Activated CD8-positive, alpha-beta T cell treated with anti-CD3 and anti-CD28 coated beads, Interleukin-2, amount 10 ng/mL, durations not matched to agents 7 days and 5 days (primary cell): ENCODE measurements around the gene AP1S1. TPM values are rescaled to one million over a fixed set of nuclear protein-coding genes. Genes with fewer than 3 reads are reported as not detected.

Experiments
- ATAC-seq: fragments of 150-1000 bp; cut with Tn5 transposase; one replicate; pipeline ENCODE4 v1.10.0; 2021; ENCODE audit warnings: moderate library complexity
- CTCF ChIA-PET: fragments of 350-600 bp; sonication (Branson Sonifier 250); formaldehyde crosslinking; loops from one replicate; lab custom pipeline; 2021; ENCODE audit warnings: antibody characterized with exemption; lab: Charles Lee
- POLR2A ChIA-PET: fragments of 350-600 bp; sonication (Branson Sonifier 250); formaldehyde crosslinking; loops from one replicate; lab custom pipeline; 2021; ENCODE audit warnings: antibody characterized with exemption; lab: Charles Lee
- DNase-seq: peaks from one replicate; pipeline ENCODE4 v3.0.0-alpha.2; 2020
- H3K27ac Mint-ChIP-seq: one replicate; pipeline ENCODE4 v1.8.0; 2021; ENCODE audit warnings: mild to moderate bottlenecking, mixed read lengths
- H3K27me3 Mint-ChIP-seq: one replicate; pipeline ENCODE4 v1.8.0; 2021; ENCODE audit warnings: low read depth, mixed read lengths
- H3K36me3 Mint-ChIP-seq: one replicate; pipeline ENCODE4 v1.8.0; 2021; ENCODE audit warnings: low read depth, mixed read lengths
- H3K4me1 Mint-ChIP-seq: one replicate; pipeline ENCODE4 v1.8.0; 2021; ENCODE audit warnings: low read depth, mixed read lengths
- H3K4me3 Mint-ChIP-seq: one replicate; pipeline ENCODE4 v1.8.0; 2021; ENCODE audit warnings: mild to moderate bottlenecking, mixed read lengths
- H3K9me3 Mint-ChIP-seq: one replicate; pipeline ENCODE4 v1.8.0; 2022; ENCODE audit warnings: mixed read lengths; ENCODE audit not compliant: insufficient read depth
- total RNA-seq, 2 experiments: library from RNA; stranded (reverse); gene quantifications; one replicate each; pipeline ENCODE4 v1.2.3, GENCODE V29; 2021

Gene AP1S1
- total RNA-seq, 2 experiments from 2014 or later: 46.2 to 48.9 TPM

DNA sequence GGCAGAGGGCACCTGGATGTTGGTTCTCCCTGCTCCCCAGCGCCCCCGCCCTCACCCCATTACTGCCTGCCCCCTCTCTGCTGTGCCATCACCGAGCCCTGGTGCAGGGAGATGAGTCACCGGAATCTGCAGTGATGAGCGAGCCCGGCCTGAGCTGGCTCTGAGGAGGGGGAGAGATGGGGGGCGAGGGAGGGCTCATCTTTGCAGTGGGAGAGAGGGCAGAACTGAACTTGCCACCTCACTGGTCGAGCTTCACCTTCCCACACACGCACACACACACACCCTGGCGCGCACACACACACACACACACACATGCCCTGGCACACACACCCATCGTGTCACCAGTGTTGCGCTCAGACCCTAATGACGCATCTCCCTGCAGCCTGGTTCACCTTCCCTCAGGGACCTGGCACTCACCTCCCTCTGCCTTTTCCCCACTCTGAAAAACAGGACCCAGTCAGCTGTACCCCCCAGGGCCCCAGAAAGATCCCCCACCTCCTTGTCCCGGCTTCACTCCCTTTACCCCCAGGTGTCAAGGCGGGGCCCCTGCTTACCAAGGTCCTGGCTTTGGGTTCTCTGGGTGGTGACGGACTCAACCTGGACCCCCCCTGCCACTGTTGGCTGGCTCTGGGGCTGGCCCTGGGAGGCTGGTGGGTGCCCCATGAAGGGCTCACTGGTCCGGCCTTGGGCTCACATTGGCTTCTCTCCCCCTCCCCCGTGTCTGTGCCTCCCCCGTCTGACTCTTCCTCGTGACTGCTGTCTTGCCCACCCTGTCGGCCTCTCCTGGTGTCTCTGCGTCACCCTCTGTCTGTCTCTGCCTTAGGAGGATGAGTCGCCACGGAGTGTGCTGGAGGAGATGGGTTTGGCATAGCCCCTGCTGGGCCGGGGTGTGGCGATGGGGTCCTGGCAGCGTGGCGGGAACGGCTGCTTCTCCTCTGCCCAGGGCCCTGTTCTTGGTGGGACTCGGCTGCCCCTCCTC is 5.7 kb downstream of the AP1S1 start:
- DNase-seq (no peak), ATAC-seq (no peak)
- peaks cover 5% of the 10 kb centered on the region for H3K27me3 Mint-ChIP-seq
- peaks cover 21% of the 10 kb centered on the region for H3K4me1 Mint-ChIP-seq
- peaks cover 27% of the 10 kb centered on the region for H3K36me3 Mint-ChIP-seq
- POLR2A ChIA-PET: no interaction called here
- H3K27ac Mint-ChIP-seq: no peak overlapping the region
- no peaks in the 10 kb centered on the region for H3K9me3 Mint-ChIP-seq
- CTCF ChIA-PET: interaction anchor here (3.5 to 5.1 kb wide), 2 partner anchors 16 kb away, joined by 16 to 72 read pairs; no protein-coding TSS in a partner anchor
- H3K4me3 Mint-ChIP-seq: no peak overlapping the region

DNA sequence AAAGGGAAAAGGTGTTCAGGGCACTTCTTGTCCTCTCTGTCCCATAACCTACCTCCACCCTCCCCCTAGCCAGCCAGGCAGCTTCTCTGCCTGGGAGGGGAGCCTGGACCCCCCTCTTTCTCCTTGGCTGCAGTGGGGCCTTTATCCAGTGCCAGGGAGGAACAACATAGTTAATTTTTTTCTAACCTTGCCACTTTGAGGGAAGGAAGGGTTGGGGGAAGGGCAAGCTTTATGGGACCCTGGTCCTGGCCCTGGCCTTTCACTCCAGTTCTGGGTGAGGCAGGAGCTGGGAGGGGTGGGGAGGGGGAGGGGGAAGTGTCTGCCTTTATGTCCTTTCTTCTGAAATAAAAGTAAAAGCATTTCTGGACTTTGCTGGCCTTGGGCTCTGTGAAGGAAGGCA is 6.6 kb downstream of the AP1S1 start:
- DNase-seq: no peak
- ATAC-seq: no peak
- POLR2A ChIA-PET: no interaction called here
- no peaks in the 10 kb centered on the region for H3K9me3 Mint-ChIP-seq
- H3K27ac Mint-ChIP-seq: no peak overlapping the region
- peaks cover 22% of the 10 kb centered on the region for H3K4me1 Mint-ChIP-seq
- CTCF ChIA-PET: interaction anchor here (3.5 kb wide), 1 partner anchor 17 kb away, joined by 16 read pairs; no protein-coding TSS in a partner anchor
- H3K36me3 Mint-ChIP-seq: peaks cover 27% of the 10 kb centered on the region
- no peak overlapping the region for H3K4me3 Mint-ChIP-seq
- H3K27me3 Mint-ChIP-seq: peaks cover 15% of the 10 kb centered on the region

DNA sequence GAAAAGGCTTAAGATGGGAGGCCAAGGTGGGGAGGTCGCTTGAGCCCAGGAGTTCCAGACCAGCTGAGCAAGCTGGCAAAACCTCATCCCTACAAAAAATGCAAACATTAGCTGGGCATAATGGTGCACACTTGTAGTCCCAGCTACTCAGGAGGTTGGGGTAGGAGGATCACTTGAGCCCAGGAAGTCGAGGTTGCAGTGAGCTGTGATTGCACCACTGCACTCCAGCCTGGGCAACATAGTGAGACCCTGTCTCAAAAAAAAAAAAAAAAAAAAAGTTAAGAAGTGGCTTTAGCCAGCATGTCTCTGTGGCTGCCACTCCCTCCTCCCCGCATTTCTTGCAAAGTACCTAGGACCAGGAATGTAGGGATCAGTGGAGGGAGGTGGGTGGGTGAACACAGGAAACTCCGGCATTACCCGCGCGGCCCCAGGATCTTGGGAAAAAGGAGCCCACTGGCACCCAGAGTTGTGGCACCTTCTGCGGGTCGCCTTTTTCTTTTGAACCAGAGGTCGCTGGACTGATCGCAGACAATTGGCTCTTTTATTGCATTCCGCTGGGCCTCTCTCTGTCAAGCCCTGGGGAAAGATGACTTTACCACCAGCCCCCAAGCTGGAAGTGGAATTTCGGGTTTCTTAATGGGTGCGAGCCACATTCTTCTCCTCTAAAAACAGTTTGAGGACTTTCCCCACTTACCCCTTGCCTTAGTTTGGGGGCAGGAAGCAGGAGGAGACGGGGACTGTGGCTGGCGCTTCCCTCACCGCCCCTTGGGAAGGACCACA is 7.6 kb downstream of the AP1S1 start:
- no peaks in the 10 kb centered on the region for H3K9me3 Mint-ChIP-seq
- no peak for ATAC-seq

GRCh38 chr7:101162551-101163278 is 8.4 kb downstream of the AP1S1 start:
- peak; percentile 25 for ATAC-seq
- H3K4me1 Mint-ChIP-seq: peaks cover 28% of the 10 kb centered on the region
- DNase-seq: no peak
- H3K4me3 Mint-ChIP-seq: peak overlapping the region; percentile 59
- CTCF ChIA-PET: interaction anchor here (0.5 to 3.5 kb wide), 5 partner anchors 19 to 169 kb away, joined by 3 to 16 read pairs (median 3); no protein-coding TSS in a partner anchor
- POLR2A ChIA-PET: interaction anchor here (0.8 kb wide), 1 partner anchor 274 kb away, joined by 3 read pairs; no protein-coding TSS in a partner anchor
- no peaks in the 10 kb centered on the region for H3K9me3 Mint-ChIP-seq
- peaks cover 17% of the 10 kb centered on the region for H3K36me3 Mint-ChIP-seq
- peaks cover 31% of the 10 kb centered on the region for H3K27me3 Mint-ChIP-seq
- H3K27ac Mint-ChIP-seq: no peak overlapping the region

More for the DNA sequence above, 7.6 kb downstream of the AP1S1 start:
- peak overlapping the region; percentile 59 for H3K4me3 Mint-ChIP-seq
- H3K27me3 Mint-ChIP-seq: peaks cover 23% of the 10 kb centered on the region
- ChIA-PET CTCF (interaction anchor here (0.9 to 3.5 kb wide), 2 partner anchors 18 to 54 kb away, joined by 3 to 16 read pairs; no protein-coding TSS in a partner anchor), POLR2A (no interaction called here)
- peaks cover 26% of the 10 kb centered on the region for H3K4me1 Mint-ChIP-seq
- peaks cover 24% of the 10 kb centered on the region for H3K36me3 Mint-ChIP-seq
- no peak overlapping the region for H3K27ac Mint-ChIP-seq
- no peak for DNase-seq

DNA sequence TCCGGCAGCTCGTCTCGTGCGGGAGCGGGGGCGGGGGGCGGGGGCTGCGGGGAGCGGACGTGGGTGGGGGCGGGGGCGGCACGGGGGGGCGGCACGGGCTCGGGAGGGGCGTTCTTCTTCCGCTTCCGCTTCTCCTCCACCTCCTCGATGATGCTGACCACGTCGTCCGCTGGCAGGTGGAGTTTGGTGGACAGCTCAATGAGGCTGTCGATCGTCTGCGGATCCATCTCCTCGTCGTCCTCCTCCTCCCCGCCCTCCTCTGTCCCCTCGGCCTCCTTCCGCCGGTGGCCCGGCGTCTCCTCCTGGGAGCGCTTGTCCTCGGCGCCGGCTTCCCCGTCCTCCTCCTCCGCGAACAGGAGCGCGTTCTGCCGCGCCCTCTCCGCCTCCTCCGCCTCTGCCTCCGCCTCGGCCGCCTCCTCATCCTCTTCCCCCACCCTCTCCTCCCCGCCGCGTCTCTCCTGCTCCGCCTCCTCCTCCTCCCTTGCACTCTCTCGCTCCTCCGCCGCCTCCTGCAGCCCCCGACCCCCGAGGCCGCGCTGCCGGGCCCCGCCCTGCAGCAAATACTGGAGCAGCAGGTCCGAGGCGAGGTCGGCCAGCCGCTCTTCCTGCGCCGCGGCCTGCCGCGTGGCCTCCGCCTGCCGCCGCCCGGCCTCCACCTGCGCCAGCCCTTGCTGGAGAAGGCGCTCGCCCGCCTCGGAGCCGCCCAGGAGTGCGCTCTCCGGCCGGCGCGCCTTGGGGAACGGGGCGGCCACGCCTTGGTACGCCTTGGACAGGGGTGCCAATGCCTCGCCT is 9.2 kb downstream of the AP1S1 start:
- Mint-ChIP-seq H3K9me3 (no peaks in the 10 kb centered on the region), H3K4me1 (peaks cover 31% of the 10 kb centered on the region), H3K36me3 (peaks cover 13% of the 10 kb centered on the region), H3K27me3 (peaks cover 39% of the 10 kb centered on the region), H3K27ac (no peak overlapping the region), H3K4me3 (peak overlapping the region; percentile 74)
- ChIA-PET POLR2A (interaction anchor here (0.8 kb wide), 1 partner anchor 275 kb away, joined by 3 read pairs; no protein-coding TSS in a partner anchor), CTCF (interaction anchor here (0.5 to 3.5 kb wide), 4 partner anchors 19 to 169 kb away, joined by 3 to 16 read pairs (median 4); no protein-coding TSS in a partner anchor)
- DNase-seq: peak; percentile 66
- peak; percentile 41 for ATAC-seq

DNA sequence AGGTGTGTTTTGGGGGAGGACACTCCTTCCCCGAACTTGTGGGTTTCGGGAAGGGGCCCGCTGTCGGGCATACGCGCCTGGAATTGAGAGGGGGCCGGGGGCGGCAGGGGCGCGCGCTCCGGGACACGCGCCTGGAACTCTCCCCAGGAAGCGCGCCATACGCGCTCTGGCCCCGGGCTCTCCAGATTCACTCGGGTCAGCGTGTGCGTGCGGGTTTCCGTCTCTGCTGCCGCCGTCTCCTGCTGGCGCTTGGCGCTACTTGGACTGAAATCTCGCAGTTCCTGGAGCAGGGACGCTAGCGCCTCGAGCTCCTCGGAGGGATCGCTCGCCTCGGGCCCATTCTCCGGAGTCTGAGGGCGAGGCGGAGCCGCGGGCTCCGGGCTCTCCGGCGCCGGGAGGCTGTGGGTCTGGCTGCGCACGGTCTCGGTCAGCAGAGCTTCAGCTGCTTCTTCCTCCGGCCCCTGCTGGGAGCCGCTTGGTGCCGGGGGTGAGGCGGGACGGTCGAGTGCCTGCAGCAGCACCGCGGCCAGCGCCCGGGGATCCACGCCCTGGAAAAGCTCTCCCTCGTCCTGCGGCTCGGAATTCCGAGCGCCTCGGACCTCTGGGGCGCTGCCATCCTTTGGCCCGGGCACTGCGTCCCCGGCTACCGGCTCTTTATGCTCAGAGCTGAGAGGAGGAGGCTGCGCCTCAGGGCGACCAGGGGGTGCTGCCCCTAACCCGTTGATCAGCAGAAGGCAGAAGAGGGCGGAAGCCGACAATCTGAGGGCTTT is 10.0 kb downstream of the AP1S1 start:
- Mint-ChIP-seq H3K4me3 (peak overlapping the region; percentile 25), H3K27ac (no peak overlapping the region), H3K36me3 (peaks cover 11% of the 10 kb centered on the region), H3K4me1 (peaks cover 36% of the 10 kb centered on the region), H3K27me3 (peaks cover 43% of the 10 kb centered on the region), H3K9me3 (no peaks in the 10 kb centered on the region)
- POLR2A ChIA-PET: interaction anchor here (0.6 kb wide), 1 partner anchor 81 kb away, joined by 3 read pairs; the partner anchor contains the start of gene FIS1
- ATAC-seq (no peak), DNase-seq (no peak)
- CTCF ChIA-PET: interaction anchor here (1.5 to 1.9 kb wide), 2 partner anchors 10 to 28 kb away, joined by 5 to 7 read pairs; no protein-coding TSS in a partner anchor

DNA sequence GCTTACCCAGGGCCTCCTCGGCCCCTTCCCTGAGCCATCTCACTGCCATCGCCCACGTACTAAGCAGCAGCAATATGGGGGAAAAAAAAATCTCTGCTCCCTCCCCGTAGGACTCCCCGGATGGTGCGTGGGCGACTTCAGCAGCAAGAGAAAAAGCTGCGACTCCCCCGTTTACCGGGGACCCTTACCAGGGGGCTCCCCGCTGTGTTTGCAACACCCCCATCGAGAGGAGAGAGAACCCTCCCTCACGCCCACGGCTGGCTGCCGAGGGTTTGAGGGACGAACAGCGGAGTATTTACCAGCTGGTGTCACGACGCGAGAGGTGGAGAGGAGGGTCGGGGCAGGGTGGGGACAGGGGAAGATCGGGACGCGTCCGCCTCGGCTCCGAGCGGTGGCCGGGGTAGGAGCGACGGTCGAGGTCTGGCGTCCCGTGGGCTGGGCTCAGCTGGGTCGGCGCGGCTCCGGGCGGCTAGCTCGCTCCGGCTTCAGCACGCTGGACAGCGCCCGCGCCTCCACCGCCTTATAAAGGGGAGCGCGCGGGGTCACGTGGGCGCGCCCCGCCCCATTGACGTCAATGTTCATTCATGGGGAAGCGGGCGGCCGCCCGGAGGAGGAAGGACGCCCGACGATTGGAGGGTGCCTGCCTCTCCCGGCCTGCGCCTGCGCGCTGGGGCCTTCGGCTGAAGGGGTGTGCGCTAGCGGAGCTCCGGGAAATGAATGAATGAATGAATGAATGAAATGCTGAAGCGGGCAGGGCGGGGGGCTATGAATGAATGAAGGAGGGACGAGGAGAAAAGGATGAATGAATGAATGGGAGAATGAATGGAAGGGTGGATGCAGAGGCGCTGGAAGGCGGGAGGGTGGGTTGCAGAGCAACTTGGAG is 11.0 kb downstream of the AP1S1 start, which contains the start of gene VGF:
TSS of gene VGF (minus strand) at position 495 of the 883 bp plus-strand sequence. CDS start 726 bp downstream, outside the sequence.
- Mint-ChIP-seq H3K4me1 (peaks cover 47% of the 10 kb centered on the region), H3K36me3 (peaks cover 6% of the 10 kb centered on the region), H3K9me3 (no peaks in the 10 kb centered on the region), H3K4me3 (peak within 1 kb of the TSS; percentile 68), H3K27me3 (peaks cover 52% of the 10 kb centered on the region), H3K27ac (peak within 1 kb of the TSS; percentile 19)
- peak; percentile 82 for ATAC-seq
- DNase-seq: peak; percentile 95
- CTCF ChIA-PET: interaction anchor here (1.5 to 1.9 kb wide), 3 partner anchors 9 to 27 kb away, joined by 5 to 14 read pairs (median 7); no protein-coding TSS in a partner anchor
- POLR2A ChIA-PET: interaction anchor here (0.6 to 0.7 kb wide), 2 partner anchors 8 to 80 kb away, joined by 3 read pairs; partner anchors contain the start of gene FIS1

GRCh38 chr7:101165958-101166647 is 11.8 kb downstream of the AP1S1 start:
- ChIA-PET CTCF (interaction anchor here (1.5 to 1.9 kb wide), 3 partner anchors 8 to 26 kb away, joined by 5 to 14 read pairs (median 7); no protein-coding TSS in a partner anchor), POLR2A (no interaction called here)
- no peak overlapping the region for H3K27ac Mint-ChIP-seq
- peaks cover 60% of the 10 kb centered on the region for H3K27me3 Mint-ChIP-seq
- peak overlapping the region; percentile 68 for H3K4me3 Mint-ChIP-seq
- peaks cover 55% of the 10 kb centered on the region for H3K4me1 Mint-ChIP-seq
- no peak for DNase-seq
- ATAC-seq: no peak
- peaks cover 2% of the 10 kb centered on the region for H3K36me3 Mint-ChIP-seq
- H3K9me3 Mint-ChIP-seq: no peaks in the 10 kb centered on the region

DNA sequence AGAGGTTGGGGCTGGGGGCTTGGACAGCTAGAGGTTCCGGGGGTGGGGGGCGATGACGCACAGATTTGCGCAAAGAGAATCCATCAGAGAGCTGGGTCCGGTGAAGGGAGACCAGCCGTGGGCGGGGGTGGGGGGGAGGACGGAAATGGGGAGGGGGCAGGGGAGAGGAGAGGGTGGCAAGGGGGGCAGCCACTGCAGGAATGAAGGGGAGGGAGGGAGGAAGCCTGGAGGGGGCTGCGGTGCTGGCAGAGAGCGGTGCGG is 12.3 kb downstream of the AP1S1 start:
- Mint-ChIP-seq H3K27me3 (peaks cover 65% of the 10 kb centered on the region), H3K9me3 (no peaks in the 10 kb centered on the region), H3K4me3 (no peak overlapping the region), H3K27ac (no peak overlapping the region), H3K36me3 (no peaks in the 10 kb centered on the region), H3K4me1 (peaks cover 59% of the 10 kb centered on the region)
- ChIA-PET CTCF (no interaction called here), POLR2A (no interaction called here)
- DNase-seq (no peak), ATAC-seq (no peak)
